Esophagus muscularis mucosa (tissue), 4 donors: ENCODE results near the gene UBE2V1. TPM values are rescaled to one million over a fixed set of nuclear protein-coding genes. Genes with fewer than 3 reads are reported as not detected.
A peak's percentile ranks its signal among the peaks of the same experiment; 100 is the strongest.

ENCODE experiments used
- DNase-seq: peaks from one replicate; pipeline ENCODE4 v3.0.0-alpha.2; 2017; ENCODE audit errors: extremely low spot score
- H3K27ac ChIP-seq, 4 donors: fragments of 200-600 bp; sonication (generic); replicated peaks in 1 of 4; 1 replicate in 3 of 4; 2 replicates in 1 of 4; pipeline ENCODE4 v1.5.1; 2016 to 2019; ENCODE audit warnings: mild to moderate bottlenecking in 1 of 4
- H3K27me3 ChIP-seq, 4 donors: fragments of 200-600 bp; sonication (generic); one replicate each; pipeline versions ENCODE4 v1.5.1 to v1.6.0; 2016 to 2019
- H3K36me3 ChIP-seq, 4 donors: fragments of 200-600 bp; sonication (generic); one replicate each; pipeline ENCODE4 v1.5.1; 2016 to 2019
- H3K4me1 ChIP-seq, 4 donors: fragments of 200-600 bp; sonication (generic); one replicate each; pipeline ENCODE4 v1.5.1; 2016 to 2019
- H3K4me3 ChIP-seq, 4 donors: fragments of 200-600 bp; sonication (generic); 1 replicate in 2 of 4; 2 replicates in 2 of 4; pipeline ENCODE4 v1.5.1; 2016 to 2019; ENCODE audit warnings: mild to moderate bottlenecking in 4 of 4, moderate library complexity in 1 of 4
- H3K9me3 ChIP-seq, 4 donors: fragments of 200-600 bp; sonication (generic); 1 replicate in 3 of 4; 2 replicates in 1 of 4; pipeline ENCODE4 v1.5.1; 2016 to 2019
- CTCF ChIP-seq, 3 experiments: fragments of 200-600 bp in 2 of 3; fragments of 450-650 bp in 1 of 3; sonication (generic) in 2 of 3; IDR thresholded peaks; one replicate each; pipeline ENCODE4 v1.5.1; 2017 to 2019; ENCODE audit warnings: antibody characterized with exemption in 3 of 3, mild to moderate bottlenecking in 2 of 3, moderate library complexity in 1 of 3
- EP300 ChIP-seq: sonication (generic); formaldehyde crosslinking; IDR thresholded peaks from one replicate; pipeline ENCODE4 v1.6.1; 2017; ENCODE audit warnings: antibody characterized with exemption
- POLR2A ChIP-seq: fragments of 450-650 bp; IDR thresholded peaks from one replicate; pipeline ENCODE4 v1.6.1; 2017; ENCODE audit warnings: antibody characterized with exemption, moderate library complexity, mild to moderate bottlenecking, low read depth
- POLR2AphosphoS5 ChIP-seq, 2 donors: sonication (generic); formaldehyde crosslinking; IDR thresholded peaks; one replicate each; pipeline ENCODE4 v1.6.1; 2017; ENCODE audit warnings: antibody characterized with exemption in 2 of 2
- WGBS: methylation state at CpG from one replicate; pipeline ENCODE4 v1.1.5; 2018; 5-methylcytosine and 5-hydroxymethylcytosine counted together
- intact Hi-C: fragments of 100-400 bp; cut with DNase I; formaldehyde crosslinking; loops from one replicate; pipeline ENCODE4 v1.15.1; 2023
- total RNA-seq, 4 donors: library from RNA; depleted of rRNA; stranded (reverse); fragments of >200 nt; gene quantifications; one replicate each; pipeline versions ENCODE4 v1.1.0 to v1.2.1, GENCODE V29; 2016

The UBE2V1 gene
- total RNA-seq, 4 donors from 2014 or later, result 66.8 to 104 (median 78.3) TPM

- WGBS, result 52% methylated on average over 9 of the region's 9 CpGs
- TF ChIP-seq EP300 (no peak), POLR2A (no peak), POLR2AphosphoS5 (IDR thresholded peaks at IDR 0.05) (peak; percentile 41 to 68), CTCF (IDR thresholded peaks at IDR 0.05) (peak; percentile 81 to 97 (median 96))
- no peaks in the 10 kb centered on the region for H3K27me3 ChIP-seq
- intact Hi-C loops, result loop anchor here (2.0 kb wide), 1 partner anchor 48 kb away; no protein-coding TSS in a partner anchor
- H3K36me3 ChIP-seq, result peaks cover 18 to 35% (median 30%) of the 10 kb centered on the region in 4 donors
- no peaks in the 10 kb centered on the region for H3K9me3 ChIP-seq
- no peak overlapping the region for H3K4me3 ChIP-seq
- H3K27ac ChIP-seq, result peak overlapping the region; percentile 9 to 50 (median 15)
- H3K4me1 ChIP-seq, result peaks cover 11 to 17% (median 16%) of the 10 kb centered on the region in 4 donors
- DNase-seq, result no peak
Observed at GRCh38 chr20:50120935-50121693, 8.2 kb upstream of the UBE2V1 start.

GRCh38 chr20:50118203-50118602, 5.3 kb upstream of the UBE2V1 start:
- intact Hi-C loops, result no loop called here
- 70% methylated on average over 2 of the region's 2 CpGs for WGBS
- TF ChIP-seq CTCF (IDR thresholded peaks at IDR 0.05) (no peak), EP300 (no peak), POLR2AphosphoS5 (IDR thresholded peaks at IDR 0.05) (no peak), POLR2A (no peak)
- H3K27me3 ChIP-seq, result no peaks in the 10 kb centered on the region
- DNase-seq, result no peak
- H3K4me1 ChIP-seq, result peaks cover 28 to 43% (median 41%) of the 10 kb centered on the region in 4 donors
- H3K36me3 ChIP-seq, result peaks cover 0 to 9% (median under 1%) of the 10 kb centered on the region in 4 donors
- no peak overlapping the region for H3K27ac ChIP-seq
- no peak overlapping the region for H3K4me3 ChIP-seq
- H3K9me3 ChIP-seq, result no peaks in the 10 kb centered on the region

GRCh38 chr20:50116368-50116999, 3.5 kb upstream of the UBE2V1 start:
- intact Hi-C loops, result no loop called here
- 86% methylated on average over 19 of the region's 19 CpGs for WGBS

More at GRCh38 chr20:50116368-50116999, 3.5 kb upstream of the UBE2V1 start:
- peak overlapping the region; percentile 96 to 100 (median 98) for H3K27ac ChIP-seq
- H3K4me1 ChIP-seq, result peaks cover 35 to 53% (median 49%) of the 10 kb centered on the region in 4 donors
- no peaks in the 10 kb centered on the region for H3K9me3 ChIP-seq
- H3K27me3 ChIP-seq, result no peaks in the 10 kb centered on the region
- TF ChIP-seq CTCF (IDR thresholded peaks at IDR 0.05) (no peak), POLR2A (no peak), POLR2AphosphoS5 (IDR thresholded peaks at IDR 0.05) (no peak), EP300 (no peak)
- H3K4me3 ChIP-seq, result peak overlapping the region; percentile 48 to 62 (median 51)
- no peak for DNase-seq
- H3K36me3 ChIP-seq, result no peaks in the 10 kb centered on the region
